SU-DHL-6 (cell line): ENCODE data around the gene MARCHF4.

Experiments
- H2AFZ ChIP-seq: fragments of 200-600 bp; sonication (generic); 2 replicates; pipeline ENCODE4 v1.6.1; 2014; ENCODE audit warnings: low read depth, mild to moderate bottlenecking, moderate library complexity, mixed read lengths, antibody characterized with exemption, low read length; ENCODE audit not compliant: severe bottlenecking
- H3F3A ChIP-seq: fragments of 200-600 bp; shearing (Covaris generic); 2 replicates; pipeline ENCODE4 v1.6.0; 2016; ENCODE audit warnings: antibody characterized with exemption, mild to moderate bottlenecking; ENCODE audit not compliant: insufficient read depth
- H3K27ac ChIP-seq: fragments of 200-600 bp; sonication (generic); 2 replicates; pipeline ENCODE4 v1.5.1; 2016; ENCODE audit warnings: low read depth, mild to moderate bottlenecking, low read length, moderate library complexity, mixed read lengths
- H3K27me3 ChIP-seq: fragments of 200-600 bp; sonication (generic), shearing (Covaris generic); 2 replicates; pipeline ENCODE4 v1.6.0; 2014; ENCODE audit warnings: mild to moderate bottlenecking, low read length
- H3K36me3 ChIP-seq: fragments of 200-600 bp; sonication (generic); 2 replicates; pipeline ENCODE4 v1.6.1; 2014; ENCODE audit warnings: mild to moderate bottlenecking, low read length, mixed read lengths
- H3K4me2 ChIP-seq: fragments of 300-600, 200-600 bp; shearing (Covaris generic), sonication (generic); 2 replicates; pipeline ENCODE4 v1.6.0; 2014; ENCODE audit warnings: low read length, low read depth, mild to moderate bottlenecking; ENCODE audit not compliant: poor library complexity, severe bottlenecking
- H3K4me3 ChIP-seq: fragments of 200-600 bp; sonication (generic); 2 replicates; pipeline ENCODE4 v1.5.1; 2014; ENCODE audit warnings: antibody characterized with exemption, low read length, mild to moderate bottlenecking, mixed read lengths; ENCODE audit not compliant: insufficient read depth, poor library complexity, severe bottlenecking
- H3K79me2 ChIP-seq: fragments of 200-600 bp; sonication (generic); 2 replicates; pipeline ENCODE4 v1.6.1; 2014; ENCODE audit warnings: mild to moderate bottlenecking, low read length, moderate library complexity; ENCODE audit not compliant: insufficient read depth
- H3K9ac ChIP-seq: fragments of 200-600 bp; sonication (generic); 2 replicates; pipeline ENCODE4 v1.7.0; 2014; ENCODE audit warnings: mild to moderate bottlenecking, low read length
- H3K9me2 ChIP-seq: fragments of 200-600 bp; sonication (generic); replicated peaks from 2 replicates; pipeline ENCODE4 v1.6.1; 2014; ENCODE audit warnings: low read length; ENCODE audit not compliant: insufficient read depth
- H3K9me3 ChIP-seq: fragments of 200-600 bp; sonication (generic); 2 replicates; pipeline ENCODE4 v1.6.1; 2014; ENCODE audit warnings: low read length, mixed read lengths; ENCODE audit not compliant: insufficient read depth
- H4K20me1 ChIP-seq: fragments of 200-600 bp; sonication (generic); 2 replicates; pipeline ENCODE4 v1.6.1; 2014; ENCODE audit warnings: low read depth, mild to moderate bottlenecking, antibody characterized with exemption, low read length, moderate library complexity, mixed read lengths
- EZH2phosphoT487 ChIP-seq: fragments of 200-600 bp; sonication (generic), shearing (Covaris generic); conservative IDR thresholded peaks from 2 replicates; pipeline ENCODE4 v1.6.1; 2018; ENCODE audit warnings: mild to moderate bottlenecking, antibody characterized with exemption, low read length, moderate library complexity, mixed read lengths
- TF ChIP-seq, protein P1 (sequence below): fragments of 200-600 bp; sonication (generic); IDR thresholded peaks from one replicate; pipeline ENCODE4 v1.5.1; 2017; ENCODE audit warnings: antibody characterized with exemption, mild to moderate bottlenecking, low read length, moderate library complexity; ENCODE audit not compliant: insufficient read depth, poor library complexity, severe bottlenecking

Gene MARCHF4

DNA sequence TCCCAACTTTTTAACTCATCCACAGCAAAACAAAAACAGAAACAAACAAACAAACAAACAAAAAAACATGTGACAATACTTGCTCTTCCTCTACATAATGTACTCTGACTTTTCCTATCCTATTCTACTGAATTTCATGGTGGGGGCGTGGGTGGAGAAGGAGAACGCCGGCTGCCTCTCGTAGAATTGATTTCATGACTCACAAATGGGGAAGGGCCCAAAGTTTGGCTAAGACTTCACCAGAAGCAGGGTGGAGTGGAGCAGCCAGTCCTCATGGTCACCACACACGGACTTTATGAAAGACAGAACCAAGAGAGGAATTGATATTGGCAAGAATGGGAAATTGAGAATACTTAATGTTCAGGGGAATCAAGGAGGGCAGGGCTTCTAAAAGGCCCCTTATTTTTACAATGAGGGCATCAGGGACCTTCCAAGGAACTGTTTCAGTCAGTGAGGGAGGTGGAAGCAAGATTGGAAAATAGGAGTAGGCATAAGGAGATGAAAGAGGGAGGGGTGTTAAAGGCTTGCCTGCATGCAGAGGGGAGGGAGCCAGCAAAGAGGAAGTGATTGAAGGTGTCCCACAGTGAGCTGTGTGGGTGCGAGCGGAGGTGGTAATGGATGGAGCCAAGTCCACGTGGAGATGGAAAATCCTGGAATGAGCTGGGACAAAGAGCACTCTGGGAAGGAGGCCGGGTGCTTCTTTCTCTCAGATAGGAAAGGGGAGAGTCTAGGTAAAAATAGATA, 27.9 kb downstream of the MARCHF4 start:
- H3K4me3 ChIP-seq, result no peak overlapping the region
- H3K9ac ChIP-seq, result no peak overlapping the region
- H2AFZ ChIP-seq, result no peak overlapping the region
- no peaks in the 10 kb centered on the region for H3F3A ChIP-seq
- H3K27ac ChIP-seq, result no peak overlapping the region
- no peaks in the 10 kb centered on the region for H3K79me2 ChIP-seq
- no peaks in the 10 kb centered on the region for H3K9me3 ChIP-seq
- no peaks in the 10 kb centered on the region for H3K36me3 ChIP-seq
- no peak for TF ChIP-seq EZH2phosphoT487
- TF ChIP-seq, protein P1, sequence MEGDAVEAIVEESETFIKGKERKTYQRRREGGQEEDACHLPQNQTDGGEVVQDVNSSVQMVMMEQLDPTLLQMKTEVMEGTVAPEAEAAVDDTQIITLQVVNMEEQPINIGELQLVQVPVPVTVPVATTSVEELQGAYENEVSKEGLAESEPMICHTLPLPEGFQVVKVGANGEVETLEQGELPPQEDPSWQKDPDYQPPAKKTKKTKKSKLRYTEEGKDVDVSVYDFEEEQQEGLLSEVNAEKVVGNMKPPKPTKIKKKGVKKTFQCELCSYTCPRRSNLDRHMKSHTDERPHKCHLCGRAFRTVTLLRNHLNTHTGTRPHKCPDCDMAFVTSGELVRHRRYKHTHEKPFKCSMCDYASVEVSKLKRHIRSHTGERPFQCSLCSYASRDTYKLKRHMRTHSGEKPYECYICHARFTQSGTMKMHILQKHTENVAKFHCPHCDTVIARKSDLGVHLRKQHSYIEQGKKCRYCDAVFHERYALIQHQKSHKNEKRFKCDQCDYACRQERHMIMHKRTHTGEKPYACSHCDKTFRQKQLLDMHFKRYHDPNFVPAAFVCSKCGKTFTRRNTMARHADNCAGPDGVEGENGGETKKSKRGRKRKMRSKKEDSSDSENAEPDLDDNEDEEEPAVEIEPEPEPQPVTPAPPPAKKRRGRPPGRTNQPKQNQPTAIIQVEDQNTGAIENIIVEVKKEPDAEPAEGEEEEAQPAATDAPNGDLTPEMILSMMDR, result no peak
- no peak overlapping the region for H3K4me2 ChIP-seq
- H4K20me1 ChIP-seq, result no peaks in the 10 kb centered on the region
- H3K9me2 ChIP-seq, result no peaks in the 10 kb centered on the region
- H3K27me3 ChIP-seq, result no peaks in the 10 kb centered on the region

DNA sequence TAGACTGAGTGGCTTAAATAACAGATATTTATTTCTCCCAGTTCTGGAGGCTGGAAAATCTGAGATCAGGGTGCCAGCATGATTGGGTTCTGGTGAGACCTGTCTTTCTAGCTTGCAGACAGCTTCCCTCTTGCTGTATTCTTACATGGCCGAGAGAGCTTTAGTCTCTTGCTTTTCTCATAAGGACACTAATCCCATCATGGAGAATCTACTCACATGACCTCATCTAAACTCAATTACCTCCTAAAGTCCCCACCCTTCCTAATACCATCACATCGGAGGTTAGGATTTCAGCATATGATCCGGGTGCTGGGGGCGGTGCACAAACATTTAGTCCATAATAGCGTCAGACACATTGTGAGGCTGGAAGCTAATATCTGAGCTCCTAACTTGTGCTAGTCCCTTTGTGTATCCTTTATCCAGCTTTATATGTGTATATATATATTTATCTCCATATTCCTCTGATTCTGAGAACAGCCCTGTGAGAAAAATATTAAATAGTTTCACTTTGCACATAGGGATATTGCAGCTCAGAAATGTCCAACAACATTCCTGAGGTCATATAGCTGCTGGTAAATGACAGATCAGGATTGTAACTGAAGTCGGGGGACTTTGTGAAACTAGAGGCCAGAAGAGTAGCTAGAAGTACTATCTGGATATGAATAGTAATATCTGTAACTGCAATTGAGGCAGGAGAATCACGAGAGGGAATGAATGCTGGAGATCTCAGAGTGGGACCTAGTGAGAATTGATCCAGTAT, 28.9 kb downstream of the MARCHF4 start:
- Histone ChIP-seq H4K20me1 (no peaks in the 10 kb centered on the region), H3F3A (no peaks in the 10 kb centered on the region), H3K27me3 (no peaks in the 10 kb centered on the region), H3K79me2 (no peaks in the 10 kb centered on the region), H2AFZ (no peak overlapping the region), H3K36me3 (no peaks in the 10 kb centered on the region), H3K9ac (no peak overlapping the region), H3K9me3 (no peaks in the 10 kb centered on the region), H3K9me2 (no peaks in the 10 kb centered on the region), H3K4me3 (no peak overlapping the region), H3K27ac (no peak overlapping the region), H3K4me2 (no peak overlapping the region)
- TF ChIP-seq EZH2phosphoT487, result no peak
- TF ChIP-seq, protein P1, result no peak

DNA sequence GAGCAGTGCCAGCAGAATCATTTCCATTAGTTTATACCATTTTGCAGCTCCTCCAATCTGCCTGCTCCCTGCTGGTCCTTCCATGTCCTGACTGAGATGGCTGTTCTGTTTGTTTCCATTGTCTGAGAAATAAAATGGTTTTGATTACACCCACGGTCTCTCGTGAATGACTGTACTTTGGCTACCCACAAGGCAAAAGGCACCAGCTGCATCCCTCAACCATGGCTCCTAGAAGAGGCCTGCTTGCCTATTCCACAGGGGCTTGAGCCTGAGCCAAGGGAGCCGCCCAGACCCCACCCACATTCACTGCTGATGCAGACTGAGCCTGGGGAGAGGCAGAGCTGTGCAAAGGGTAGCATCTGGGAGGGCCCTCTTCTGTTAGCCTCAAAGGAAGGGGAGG, 31.2 kb downstream of the MARCHF4 start:
- H4K20me1 ChIP-seq, result no peaks in the 10 kb centered on the region
- H3K27me3 ChIP-seq, result no peaks in the 10 kb centered on the region
- H3K9me2 ChIP-seq, result no peaks in the 10 kb centered on the region
- H3F3A ChIP-seq, result no peaks in the 10 kb centered on the region
- H3K79me2 ChIP-seq, result no peaks in the 10 kb centered on the region
- no peaks in the 10 kb centered on the region for H3K36me3 ChIP-seq
- H3K9ac ChIP-seq, result no peak overlapping the region
- H3K4me2 ChIP-seq, result no peak overlapping the region
- TF ChIP-seq EZH2phosphoT487, result no peak
- TF ChIP-seq, protein P1, result no peak
- H3K4me3 ChIP-seq, result no peak overlapping the region
- no peaks in the 10 kb centered on the region for H3K9me3 ChIP-seq
- no peak overlapping the region for H3K27ac ChIP-seq
- H2AFZ ChIP-seq, result no peak overlapping the region
